ENCODE results near the gene CNTNAP2. TPM values are rescaled to one million over a fixed set of nuclear protein-coding genes. Genes with fewer than 3 reads are reported as not detected.

The CNTNAP2 gene
- total and polyA plus RNA-seq, 2 of the 4 experiments (the other 2 are of a cell fraction), result not detected

DNA sequence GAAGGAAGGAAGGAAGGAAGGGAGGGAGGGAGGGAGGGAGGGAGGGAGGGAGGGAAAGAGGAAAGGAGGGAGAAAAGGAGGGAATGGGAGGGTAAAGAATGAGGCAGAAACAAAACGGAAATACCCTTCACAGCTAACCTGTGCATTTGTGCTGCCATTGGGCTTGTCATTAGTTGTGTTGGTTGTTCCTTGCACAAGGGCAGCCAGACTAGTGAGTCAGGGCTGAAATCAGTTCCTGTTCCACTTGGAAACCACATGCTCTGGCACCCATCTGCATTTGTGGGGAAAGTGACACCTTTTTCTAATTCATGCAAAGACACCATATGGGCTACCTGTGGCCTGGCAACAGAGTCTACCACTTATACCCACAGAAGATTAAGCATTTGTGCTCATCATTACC, 1469.9 kb downstream of the CNTNAP2 start:
- no peak overlapping the region for H3K4ac ChIP-seq (ENCODE audit: low read depth, low read length)
- no peak overlapping the region for H4K8ac ChIP-seq (ENCODE audit: low read depth in 2 of 2, low read length in 2 of 2)
- H3K56ac ChIP-seq (ENCODE audit: extremely low read depth, insufficient read depth, low read length), result no peak overlapping the region
- no CpG with 5 or more reads among the region's 1 CpG for WGBS, 2 experiments (ENCODE audit: extremely low coverage in 2 of 2, insufficient read length in 1 of 2)
- H3K9ac ChIP-seq (ENCODE audit: low read depth, low read length), result no peak overlapping the region
- in situ Hi-C loops (cut with MboI; ENCODE audit: low sequenced_read_pairs), result no loop called here
- H2AK5ac ChIP-seq (ENCODE audit: low read depth, low read length), result no peak overlapping the region
- TF ChIP-seq USF2 (IDR thresholded peaks at IDR 0.05; ENCODE audit: low read depth, low read length) (no peak), NFE2L2 (IDR thresholded peaks at IDR 0.05; ENCODE audit: low read depth, low read length) (no peak), MXI1 (IDR thresholded peaks at IDR 0.05; ENCODE audit: borderline replicate concordance, low read depth, low read length) (no peak), CEBPB (IDR thresholded peaks at IDR 0.05; ENCODE audit: low read depth, low read length) (no peak), MAZ (IDR thresholded peaks at IDR 0.05; ENCODE audit: borderline replicate concordance, low read depth, low read length) (no peak), RFX5 (IDR thresholded peaks at IDR 0.05; ENCODE audit: low read depth, low read length) (no peak), FOS (IDR thresholded peaks at IDR 0.05; ENCODE audit: low read depth, low read length) (no peak), BHLHE40 (IDR thresholded peaks at IDR 0.05; ENCODE audit: low read depth, low read length) (no peak), RAD21 (IDR thresholded peaks at IDR 0.05; ENCODE audit: low read length) (no peak), MAFK (IDR thresholded peaks at IDR 0.05; ENCODE audit: low read depth, low read length) (no peak), POLR2A (IDR thresholded peaks at IDR 0.05; ENCODE audit: low read depth, low read length) (no peak), SMC3 (IDR thresholded peaks at IDR 0.05; ENCODE audit: low read depth, low read length) (no peak), CHD1 (IDR thresholded peaks at IDR 0.05; ENCODE audit: low read depth, low read length) (no peak), RCOR1 (IDR thresholded peaks at IDR 0.05; ENCODE audit: insufficient replicate concordance, low read length) (no peak)
- TF ChIP-seq, protein P1, sequence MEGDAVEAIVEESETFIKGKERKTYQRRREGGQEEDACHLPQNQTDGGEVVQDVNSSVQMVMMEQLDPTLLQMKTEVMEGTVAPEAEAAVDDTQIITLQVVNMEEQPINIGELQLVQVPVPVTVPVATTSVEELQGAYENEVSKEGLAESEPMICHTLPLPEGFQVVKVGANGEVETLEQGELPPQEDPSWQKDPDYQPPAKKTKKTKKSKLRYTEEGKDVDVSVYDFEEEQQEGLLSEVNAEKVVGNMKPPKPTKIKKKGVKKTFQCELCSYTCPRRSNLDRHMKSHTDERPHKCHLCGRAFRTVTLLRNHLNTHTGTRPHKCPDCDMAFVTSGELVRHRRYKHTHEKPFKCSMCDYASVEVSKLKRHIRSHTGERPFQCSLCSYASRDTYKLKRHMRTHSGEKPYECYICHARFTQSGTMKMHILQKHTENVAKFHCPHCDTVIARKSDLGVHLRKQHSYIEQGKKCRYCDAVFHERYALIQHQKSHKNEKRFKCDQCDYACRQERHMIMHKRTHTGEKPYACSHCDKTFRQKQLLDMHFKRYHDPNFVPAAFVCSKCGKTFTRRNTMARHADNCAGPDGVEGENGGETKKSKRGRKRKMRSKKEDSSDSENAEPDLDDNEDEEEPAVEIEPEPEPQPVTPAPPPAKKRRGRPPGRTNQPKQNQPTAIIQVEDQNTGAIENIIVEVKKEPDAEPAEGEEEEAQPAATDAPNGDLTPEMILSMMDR (conservative IDR thresholded peaks at IDR 0.05; ENCODE audit: low read depth, low read length), result no peak
- TF ChIP-seq, protein P2, sequence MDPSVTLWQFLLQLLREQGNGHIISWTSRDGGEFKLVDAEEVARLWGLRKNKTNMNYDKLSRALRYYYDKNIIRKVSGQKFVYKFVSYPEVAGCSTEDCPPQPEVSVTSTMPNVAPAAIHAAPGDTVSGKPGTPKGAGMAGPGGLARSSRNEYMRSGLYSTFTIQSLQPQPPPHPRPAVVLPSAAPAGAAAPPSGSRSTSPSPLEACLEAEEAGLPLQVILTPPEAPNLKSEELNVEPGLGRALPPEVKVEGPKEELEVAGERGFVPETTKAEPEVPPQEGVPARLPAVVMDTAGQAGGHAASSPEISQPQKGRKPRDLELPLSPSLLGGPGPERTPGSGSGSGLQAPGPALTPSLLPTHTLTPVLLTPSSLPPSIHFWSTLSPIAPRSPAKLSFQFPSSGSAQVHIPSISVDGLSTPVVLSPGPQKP (IDR thresholded peaks at IDR 0.05; ENCODE audit: borderline replicate concordance, low read depth, low read length), result no peak
- no peak overlapping the region for H3K4me2 ChIP-seq (ENCODE audit: low read depth, low read length)
- no peak overlapping the region for H3K27ac ChIP-seq (ENCODE audit: insufficient read depth, low read length)
- intact Hi-C loops (cut with micrococcal nuclease), result no loop called here
- ATAC-seq (ENCODE audit: low read depth) (no peak), DNase-seq (no peak)
- no peaks in the 10 kb centered on the region for H3K9me1 ChIP-seq (ENCODE audit: insufficient read depth, low read length)
- H3K27me3 ChIP-seq (ENCODE audit: control insufficient read depth, insufficient read depth, low read length), result no peaks in the 10 kb centered on the region
- no peak overlapping the region for H2AK9ac ChIP-seq (replicated peaks; ENCODE audit: low read depth, low read length, poor library complexity)
- dilution Hi-C loops (cut with HindIII; ENCODE audit: low sequenced_read_pairs, unreplicated experiment), result no loop called here
- ChIA-PET CTCF (interaction anchor here (0.6 kb wide), 1 partner anchor 34 kb away, joined by 4 read pairs; no protein-coding TSS in a partner anchor), POLR2A (ENCODE audit: unreplicated experiment) (no interaction called here)
- no peak overlapping the region for H2AFZ ChIP-seq (replicated peaks; ENCODE audit: low read length, poor library complexity)
- H3K4me1 ChIP-seq (ENCODE audit: control insufficient read depth, insufficient read depth, low read length), result no peaks in the 10 kb centered on the region
- H3K4me3 ChIP-seq (ENCODE audit: insufficient read depth, low read depth, low read length), result no peak overlapping the region
- no peak overlapping the region for H2BK5ac ChIP-seq (ENCODE audit: low read depth, low read length, poor library complexity, severe bottlenecking)
- no peak overlapping the region for H2BK20ac ChIP-seq (ENCODE audit: low read depth, low read length)
- H3K14ac ChIP-seq (replicated peaks; ENCODE audit: low read depth, low read length), result no peak overlapping the region
- no peaks in the 10 kb centered on the region for H3K79me1 ChIP-seq (ENCODE audit: low read depth in 1 of 2, low read length in 2 of 2)
- BruUV-seq (replicated peaks), result no TSS peak
- no peak overlapping the region for H2BK120ac ChIP-seq (ENCODE audit: low read depth, low read length)
- no peak overlapping the region for H2BK15ac ChIP-seq (ENCODE audit: low read depth, low read length)
- no peak overlapping the region for H3K18ac ChIP-seq (ENCODE audit: low read depth, low read length)
- no peaks in the 10 kb centered on the region for H4K20me1 ChIP-seq (ENCODE audit: insufficient read depth, low read length)
- H3K36me3 ChIP-seq (ENCODE audit: control insufficient read depth, insufficient read depth, low read length), result no peaks in the 10 kb centered on the region
- no peak overlapping the region for H3K23ac ChIP-seq (ENCODE audit: low read depth, low read length)
- no peak overlapping the region for H4K91ac ChIP-seq (ENCODE audit: insufficient read depth, low read depth, low read length)
- H4K5ac ChIP-seq (ENCODE audit: low read depth, low read length), result no peak overlapping the region
- H3K9me3 ChIP-seq (ENCODE audit: control insufficient read depth, insufficient read depth, low read length), result no peaks in the 10 kb centered on the region
